ENCODE measurements around the gene ANKRD9.
A peak's percentile ranks its signal among the peaks of the same experiment; 100 is the strongest.

- TF ChIP-seq NFIC (IDR thresholded peaks at IDR 0.05) = no peak
- peak; percentile 54 for TF ChIP-seq RAD21 (IDR thresholded peaks at IDR 0.05; ENCODE audit: low read depth)
- no peak for TF ChIP-seq TCF12 (IDR thresholded peaks at IDR 0.05; ENCODE audit: low read depth)
- TF ChIP-seq EP300 (IDR thresholded peaks at IDR 0.05; ENCODE audit: borderline replicate concordance) = no peak
- TF ChIP-seq MAX (IDR thresholded peaks at IDR 0.05) = no peak
- TF ChIP-seq USF1 (IDR thresholded peaks at IDR 0.05) = no peak
- no peak for TF ChIP-seq TAF1 (IDR thresholded peaks at IDR 0.05; ENCODE audit: low read depth)
- TF ChIP-seq FOXM1 (IDR thresholded peaks at IDR 0.05; ENCODE audit: borderline replicate concordance, low read depth) = no peak
- TF ChIP-seq CREB1 (IDR thresholded peaks at IDR 0.05; ENCODE audit: low read depth) = no peak
- no peak for TF ChIP-seq YY1 (IDR thresholded peaks at IDR 0.05; ENCODE audit: low read depth)
Measured at GRCh38 chr14:102497998-102498677, 11.4 kb downstream of the ANKRD9 start.

Data from Ishikawa (cell line).